Type B pancreatic cell (in vitro differentiated cells): ENCODE results near the gene RNF212. TPM values are rescaled to one million over a fixed set of nuclear protein-coding genes. Genes with fewer than 3 reads are reported as not detected.

Source experiments
- DNase-seq: peaks from one replicate; pipeline ENCODE4 v3.0.0; 2021; ENCODE audit warnings: mixed read lengths; ENCODE audit not compliant: unreplicated experiment; ENCODE audit errors: extremely low spot score
- H3K27ac Mint-ChIP-seq: 2 replicates; pipeline ENCODE4 v1.8.0; 2021; ENCODE audit warnings: mild to moderate bottlenecking, mixed read lengths
- H3K27me3 Mint-ChIP-seq: 2 replicates; pipeline ENCODE4 v1.8.0; 2021; ENCODE audit warnings: mixed read lengths
- H3K36me3 Mint-ChIP-seq: 2 replicates; pipeline ENCODE4 v1.8.0; 2021; ENCODE audit warnings: mixed read lengths
- H3K4me1 Mint-ChIP-seq: one replicate; pipeline ENCODE4 v1.8.0; 2021; ENCODE audit warnings: mixed read lengths; ENCODE audit not compliant: unreplicated experiment
- H3K4me3 Mint-ChIP-seq: 2 replicates; pipeline ENCODE4 v1.8.0; 2021; ENCODE audit warnings: mild to moderate bottlenecking, mixed read lengths
- H3K9me3 Mint-ChIP-seq: 2 replicates; pipeline ENCODE4 v1.8.0; 2021; ENCODE audit warnings: mixed read lengths
- total RNA-seq: library from RNA; stranded (reverse); gene quantifications from 2 replicates; pipeline ENCODE4 v1.2.1, GENCODE V29; 2021; ENCODE audit warnings: low replicate concordance
- TF ChIP-seq, protein P1 (sequence below): fragments of 200-600 bp; sonication (generic); conservative IDR thresholded peaks from 2 replicates; pipeline ENCODE4 v1.5.0; 2021; ENCODE audit warnings: antibody characterized with exemption, mild to moderate bottlenecking

RNF212 gene
- total RNA-seq, 1 donor from 2014 or later: 3.5 TPM

DNA sequence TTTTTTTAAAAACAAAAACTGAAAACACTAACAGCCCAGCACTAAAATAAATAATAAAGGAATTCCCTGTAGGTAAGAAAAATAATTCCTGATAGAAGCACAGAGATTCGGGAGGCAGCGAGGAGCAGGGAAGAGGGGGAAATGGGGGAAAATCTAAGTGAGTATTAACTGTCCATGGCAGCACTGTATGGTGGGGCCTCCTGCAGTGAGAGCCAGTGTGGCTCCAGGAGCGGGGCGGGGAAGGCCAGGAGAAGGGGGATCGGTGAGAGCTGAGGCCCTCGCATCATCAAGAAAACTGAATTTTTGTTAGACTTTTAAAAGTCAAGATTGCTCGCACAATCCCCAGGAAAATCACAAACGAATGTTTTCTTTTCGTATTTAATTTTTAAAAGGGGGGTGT is 14.1 kb downstream of the RNF212 start:
- TF ChIP-seq, protein P1, sequence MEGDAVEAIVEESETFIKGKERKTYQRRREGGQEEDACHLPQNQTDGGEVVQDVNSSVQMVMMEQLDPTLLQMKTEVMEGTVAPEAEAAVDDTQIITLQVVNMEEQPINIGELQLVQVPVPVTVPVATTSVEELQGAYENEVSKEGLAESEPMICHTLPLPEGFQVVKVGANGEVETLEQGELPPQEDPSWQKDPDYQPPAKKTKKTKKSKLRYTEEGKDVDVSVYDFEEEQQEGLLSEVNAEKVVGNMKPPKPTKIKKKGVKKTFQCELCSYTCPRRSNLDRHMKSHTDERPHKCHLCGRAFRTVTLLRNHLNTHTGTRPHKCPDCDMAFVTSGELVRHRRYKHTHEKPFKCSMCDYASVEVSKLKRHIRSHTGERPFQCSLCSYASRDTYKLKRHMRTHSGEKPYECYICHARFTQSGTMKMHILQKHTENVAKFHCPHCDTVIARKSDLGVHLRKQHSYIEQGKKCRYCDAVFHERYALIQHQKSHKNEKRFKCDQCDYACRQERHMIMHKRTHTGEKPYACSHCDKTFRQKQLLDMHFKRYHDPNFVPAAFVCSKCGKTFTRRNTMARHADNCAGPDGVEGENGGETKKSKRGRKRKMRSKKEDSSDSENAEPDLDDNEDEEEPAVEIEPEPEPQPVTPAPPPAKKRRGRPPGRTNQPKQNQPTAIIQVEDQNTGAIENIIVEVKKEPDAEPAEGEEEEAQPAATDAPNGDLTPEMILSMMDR: no peak
- Mint-ChIP-seq H3K4me1 (no peaks in the 10 kb centered on the region), H3K27ac (no peak overlapping the region), H3K4me3 (no peak overlapping the region), H3K36me3 (no peaks in the 10 kb centered on the region), H3K27me3 (no peaks in the 10 kb centered on the region), H3K9me3 (no peaks in the 10 kb centered on the region)
- no peak for DNase-seq

DNA sequence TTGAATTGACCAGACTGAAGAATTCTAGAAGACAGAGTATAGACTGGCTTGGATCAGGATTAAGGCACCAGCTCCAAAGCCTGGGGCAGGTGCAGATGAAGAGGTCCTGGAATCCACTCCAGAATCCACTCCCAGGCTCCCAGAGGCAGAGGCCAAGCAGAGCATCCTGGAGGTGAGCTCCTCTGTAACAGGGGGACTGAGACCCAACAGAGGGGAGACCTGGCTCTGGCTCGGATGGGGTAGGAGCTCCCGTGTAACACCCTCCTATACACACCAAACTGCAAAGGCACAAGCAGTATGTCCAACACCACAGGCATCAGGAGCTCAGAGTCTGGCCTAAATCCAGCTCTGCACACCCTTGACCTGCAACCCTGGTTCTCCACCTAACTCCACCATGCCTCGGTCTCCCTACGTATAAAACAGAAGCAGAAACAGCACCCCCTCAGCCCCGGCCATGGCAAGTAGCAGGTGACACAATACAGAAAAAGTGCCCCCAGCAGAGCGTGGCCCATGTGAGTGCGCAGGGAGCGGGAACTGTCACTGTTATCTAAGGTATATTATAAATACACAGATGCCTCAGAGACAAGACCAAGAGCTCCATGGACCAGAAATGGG is 14.9 kb downstream of the RNF212 start:
- DNase-seq: no peak
- no peaks in the 10 kb centered on the region for H3K9me3 Mint-ChIP-seq
- no peaks in the 10 kb centered on the region for H3K27me3 Mint-ChIP-seq
- TF ChIP-seq, protein P1: no peak
- no peaks in the 10 kb centered on the region for H3K36me3 Mint-ChIP-seq
- H3K4me1 Mint-ChIP-seq: no peaks in the 10 kb centered on the region
- no peak overlapping the region for H3K27ac Mint-ChIP-seq
- H3K4me3 Mint-ChIP-seq: no peak overlapping the region

DNA sequence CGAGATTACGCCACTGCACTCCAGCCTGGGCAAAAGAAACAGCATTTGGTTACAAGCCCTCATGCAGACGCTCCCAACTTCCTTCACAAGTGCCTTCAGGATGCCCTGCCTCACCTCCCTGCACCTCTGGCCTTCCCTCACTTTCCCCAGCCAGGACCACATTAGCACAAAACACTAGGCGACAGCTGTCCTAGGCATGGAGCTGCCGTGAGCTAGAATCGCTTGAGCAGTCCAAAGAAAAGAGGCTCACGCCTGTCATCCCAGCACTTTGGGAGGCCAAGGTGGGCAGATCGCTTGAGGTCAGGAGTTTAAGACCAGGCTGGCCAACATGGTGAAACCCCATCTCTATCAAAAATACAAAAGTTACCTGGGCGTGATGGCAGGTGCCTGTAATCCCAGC is 15.8 kb downstream of the RNF212 start:
- H3K9me3 Mint-ChIP-seq: no peaks in the 10 kb centered on the region
- no peaks in the 10 kb centered on the region for H3K27me3 Mint-ChIP-seq
- H3K4me1 Mint-ChIP-seq: no peaks in the 10 kb centered on the region
- TF ChIP-seq, protein P1: no peak
- no peak overlapping the region for H3K27ac Mint-ChIP-seq
- no peak for DNase-seq
- no peak overlapping the region for H3K4me3 Mint-ChIP-seq
- no peaks in the 10 kb centered on the region for H3K36me3 Mint-ChIP-seq

DNA sequence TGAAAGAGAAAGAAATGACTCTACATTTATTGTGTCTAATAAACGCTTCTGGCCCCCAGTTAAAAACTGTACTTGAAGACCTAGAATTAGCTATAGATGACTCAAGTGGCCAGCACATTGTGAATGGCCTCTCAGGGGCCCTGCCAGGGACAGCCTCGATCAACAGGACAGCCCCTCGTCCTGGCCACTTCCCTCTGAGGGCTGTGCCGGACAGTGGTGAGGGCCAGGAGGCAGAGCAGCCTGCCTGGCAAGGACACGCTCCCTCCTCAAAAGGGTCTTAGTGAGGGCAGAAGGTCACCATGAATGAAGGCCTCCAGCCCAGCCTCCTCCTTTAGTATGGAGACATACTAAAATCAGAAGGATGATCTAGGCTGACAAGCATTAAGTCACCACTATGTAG is 16.5 kb downstream of the RNF212 start:
- Mint-ChIP-seq H3K27ac (no peak overlapping the region), H3K4me1 (no peaks in the 10 kb centered on the region), H3K36me3 (no peaks in the 10 kb centered on the region), H3K4me3 (no peak overlapping the region), H3K27me3 (no peaks in the 10 kb centered on the region), H3K9me3 (no peaks in the 10 kb centered on the region)
- DNase-seq: no peak
- TF ChIP-seq, protein P1: no peak

DNA sequence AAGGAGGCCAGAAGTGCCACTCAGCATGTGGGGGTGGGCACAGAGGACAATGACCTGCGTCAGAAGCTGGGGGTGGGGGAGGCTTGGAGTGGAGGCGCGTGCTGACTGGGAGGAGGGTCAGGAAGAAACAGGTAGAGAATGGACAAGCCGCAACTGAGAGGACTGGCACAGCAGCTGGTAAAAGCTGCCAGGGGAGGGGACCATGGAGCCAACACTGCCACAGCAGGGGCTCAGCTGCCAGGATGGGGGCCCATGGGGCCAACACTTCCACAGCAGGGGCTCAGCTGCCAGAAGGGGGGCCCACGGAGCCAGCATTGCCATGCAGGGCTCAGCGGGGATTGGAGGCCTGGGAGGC is 19.1 kb downstream of the RNF212 start:
- TF ChIP-seq, protein P1: no peak
- Mint-ChIP-seq H3K4me1 (no peaks in the 10 kb centered on the region), H3K27ac (no peak overlapping the region), H3K9me3 (no peaks in the 10 kb centered on the region), H3K4me3 (no peak overlapping the region), H3K36me3 (no peaks in the 10 kb centered on the region), H3K27me3 (no peaks in the 10 kb centered on the region)
- DNase-seq: peak; percentile 62
